HL-60 (cell line): Measurements from ENCODE around the gene USP13.

Source experiments
- CTCF ChIP-seq: IDR thresholded peaks from one replicate; pipeline ENCODE4 v1.5.1; 2011; ENCODE audit warnings: low read length, control low read depth, inconsistent platforms; ENCODE audit not compliant: insufficient read depth
- GABPA ChIP-seq: IDR thresholded peaks from 2 replicates; pipeline ENCODE4 v1.6.1; 2012; ENCODE audit warnings: low read depth
- POLR2AphosphoS5 ChIP-seq: IDR thresholded peaks from 2 replicates; pipeline ENCODE4 v1.6.1; 2012; ENCODE audit warnings: low read depth
- REST ChIP-seq: IDR thresholded peaks from 2 replicates; pipeline ENCODE4 v1.6.1; 2012; ENCODE audit warnings: low read depth; ENCODE audit not compliant: insufficient replicate concordance

DNA sequence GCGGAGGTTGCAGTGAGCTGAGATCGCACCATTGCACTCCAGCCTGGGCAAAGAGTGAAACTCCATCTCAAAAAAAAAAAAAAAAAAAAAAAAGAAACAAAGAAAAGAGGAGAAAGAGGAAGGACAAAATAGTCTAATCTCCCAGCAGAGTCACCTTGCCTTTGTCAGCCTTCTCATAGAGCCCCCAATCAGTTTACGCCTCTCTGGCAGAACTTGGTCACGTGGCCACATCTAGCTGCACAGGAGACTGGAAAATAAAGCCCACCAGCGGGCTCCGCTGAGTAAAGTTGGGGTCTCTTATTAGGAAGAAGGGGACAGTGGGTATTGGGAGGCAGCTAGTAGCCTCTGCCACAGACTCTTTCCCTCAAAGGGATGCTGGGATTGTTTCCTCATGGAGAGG is 41.9 kb downstream of the USP13 start:
- TF ChIP-seq CTCF (no peak), REST (no peak), POLR2AphosphoS5 (no peak), GABPA (no peak)
